ENCODE measurements around the gene KCNH5.

GRCh38 chr14:62956413-62956812, 88.8 kb downstream of the KCNH5 start:
- no peak for TF ChIP-seq CTCF (conservative IDR thresholded peaks at IDR 0.05 in 1 of 2, IDR thresholded peaks at IDR 0.05 in 1 of 2; ENCODE audit: low read depth in 1 of 2, low read length in 2 of 2)
- no peak for TF ChIP-seq EZH2 (IDR thresholded peaks at IDR 0.05; ENCODE audit: low read length, missing control alignments)

Data from fibroblast of lung (primary cell).